ENCODE data around the gene RALGPS1. TPM values are rescaled to one million over a fixed set of nuclear protein-coding genes. Genes with fewer than 3 reads are reported as not detected.

The RALGPS1 gene
- total and polyA plus RNA-seq, 2 of the 8 experiments (the other 6 are each of a cell fraction or from before 2014, with no cell fraction given), result 20.0 to 23.5 TPM

GRCh38 chr9:127172066-127172707, 257.6 kb downstream of the RALGPS1 start (continued):
- TF ChIP-seq, protein P1, sequence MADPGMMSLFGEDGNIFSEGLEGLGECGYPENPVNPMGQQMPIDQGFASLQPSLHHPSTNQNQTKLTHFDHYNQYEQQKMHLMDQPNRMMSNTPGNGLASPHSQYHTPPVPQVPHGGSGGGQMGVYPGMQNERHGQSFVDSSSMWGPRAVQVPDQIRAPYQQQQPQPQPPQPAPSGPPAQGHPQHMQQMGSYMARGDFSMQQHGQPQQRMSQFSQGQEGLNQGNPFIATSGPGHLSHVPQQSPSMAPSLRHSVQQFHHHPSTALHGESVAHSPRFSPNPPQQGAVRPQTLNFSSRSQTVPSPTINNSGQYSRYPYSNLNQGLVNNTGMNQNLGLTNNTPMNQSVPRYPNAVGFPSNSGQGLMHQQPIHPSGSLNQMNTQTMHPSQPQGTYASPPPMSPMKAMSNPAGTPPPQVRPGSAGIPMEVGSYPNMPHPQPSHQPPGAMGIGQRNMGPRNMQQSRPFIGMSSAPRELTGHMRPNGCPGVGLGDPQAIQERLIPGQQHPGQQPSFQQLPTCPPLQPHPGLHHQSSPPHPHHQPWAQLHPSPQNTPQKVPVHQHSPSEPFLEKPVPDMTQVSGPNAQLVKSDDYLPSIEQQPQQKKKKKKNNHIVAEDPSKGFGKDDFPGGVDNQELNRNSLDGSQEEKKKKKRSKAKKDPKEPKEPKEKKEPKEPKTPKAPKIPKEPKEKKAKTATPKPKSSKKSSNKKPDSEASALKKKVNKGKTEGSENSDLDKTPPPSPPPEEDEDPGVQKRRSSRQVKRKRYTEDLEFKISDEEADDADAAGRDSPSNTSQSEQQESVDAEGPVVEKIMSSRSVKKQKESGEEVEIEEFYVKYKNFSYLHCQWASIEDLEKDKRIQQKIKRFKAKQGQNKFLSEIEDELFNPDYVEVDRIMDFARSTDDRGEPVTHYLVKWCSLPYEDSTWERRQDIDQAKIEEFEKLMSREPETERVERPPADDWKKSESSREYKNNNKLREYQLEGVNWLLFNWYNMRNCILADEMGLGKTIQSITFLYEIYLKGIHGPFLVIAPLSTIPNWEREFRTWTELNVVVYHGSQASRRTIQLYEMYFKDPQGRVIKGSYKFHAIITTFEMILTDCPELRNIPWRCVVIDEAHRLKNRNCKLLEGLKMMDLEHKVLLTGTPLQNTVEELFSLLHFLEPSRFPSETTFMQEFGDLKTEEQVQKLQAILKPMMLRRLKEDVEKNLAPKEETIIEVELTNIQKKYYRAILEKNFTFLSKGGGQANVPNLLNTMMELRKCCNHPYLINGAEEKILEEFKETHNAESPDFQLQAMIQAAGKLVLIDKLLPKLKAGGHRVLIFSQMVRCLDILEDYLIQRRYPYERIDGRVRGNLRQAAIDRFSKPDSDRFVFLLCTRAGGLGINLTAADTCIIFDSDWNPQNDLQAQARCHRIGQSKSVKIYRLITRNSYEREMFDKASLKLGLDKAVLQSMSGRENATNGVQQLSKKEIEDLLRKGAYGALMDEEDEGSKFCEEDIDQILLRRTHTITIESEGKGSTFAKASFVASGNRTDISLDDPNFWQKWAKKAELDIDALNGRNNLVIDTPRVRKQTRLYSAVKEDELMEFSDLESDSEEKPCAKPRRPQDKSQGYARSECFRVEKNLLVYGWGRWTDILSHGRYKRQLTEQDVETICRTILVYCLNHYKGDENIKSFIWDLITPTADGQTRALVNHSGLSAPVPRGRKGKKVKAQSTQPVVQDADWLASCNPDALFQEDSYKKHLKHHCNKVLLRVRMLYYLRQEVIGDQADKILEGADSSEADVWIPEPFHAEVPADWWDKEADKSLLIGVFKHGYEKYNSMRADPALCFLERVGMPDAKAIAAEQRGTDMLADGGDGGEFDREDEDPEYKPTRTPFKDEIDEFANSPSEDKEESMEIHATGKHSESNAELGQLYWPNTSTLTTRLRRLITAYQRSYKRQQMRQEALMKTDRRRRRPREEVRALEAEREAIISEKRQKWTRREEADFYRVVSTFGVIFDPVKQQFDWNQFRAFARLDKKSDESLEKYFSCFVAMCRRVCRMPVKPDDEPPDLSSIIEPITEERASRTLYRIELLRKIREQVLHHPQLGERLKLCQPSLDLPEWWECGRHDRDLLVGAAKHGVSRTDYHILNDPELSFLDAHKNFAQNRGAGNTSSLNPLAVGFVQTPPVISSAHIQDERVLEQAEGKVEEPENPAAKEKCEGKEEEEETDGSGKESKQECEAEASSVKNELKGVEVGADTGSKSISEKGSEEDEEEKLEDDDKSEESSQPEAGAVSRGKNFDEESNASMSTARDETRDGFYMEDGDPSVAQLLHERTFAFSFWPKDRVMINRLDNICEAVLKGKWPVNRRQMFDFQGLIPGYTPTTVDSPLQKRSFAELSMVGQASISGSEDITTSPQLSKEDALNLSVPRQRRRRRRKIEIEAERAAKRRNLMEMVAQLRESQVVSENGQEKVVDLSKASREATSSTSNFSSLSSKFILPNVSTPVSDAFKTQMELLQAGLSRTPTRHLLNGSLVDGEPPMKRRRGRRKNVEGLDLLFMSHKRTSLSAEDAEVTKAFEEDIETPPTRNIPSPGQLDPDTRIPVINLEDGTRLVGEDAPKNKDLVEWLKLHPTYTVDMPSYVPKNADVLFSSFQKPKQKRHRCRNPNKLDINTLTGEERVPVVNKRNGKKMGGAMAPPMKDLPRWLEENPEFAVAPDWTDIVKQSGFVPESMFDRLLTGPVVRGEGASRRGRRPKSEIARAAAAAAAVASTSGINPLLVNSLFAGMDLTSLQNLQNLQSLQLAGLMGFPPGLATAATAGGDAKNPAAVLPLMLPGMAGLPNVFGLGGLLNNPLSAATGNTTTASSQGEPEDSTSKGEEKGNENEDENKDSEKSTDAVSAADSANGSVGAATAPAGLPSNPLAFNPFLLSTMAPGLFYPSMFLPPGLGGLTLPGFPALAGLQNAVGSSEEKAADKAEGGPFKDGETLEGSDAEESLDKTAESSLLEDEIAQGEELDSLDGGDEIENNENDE (IDR thresholded peaks at IDR 0.05; ENCODE audit: insufficient replicate concordance, low read length), result no peak
- no peak for TF ChIP-seq TAF1 (IDR thresholded peaks at IDR 0.05; ENCODE audit: low read depth, low read length)
- TF ChIP-seq SAP30 (IDR thresholded peaks at IDR 0.05; ENCODE audit: insufficient read depth, insufficient replicate concordance, low read length), result no peak

Measured in H1 (cell line).